ENCODE results near the gene NKX1-1.
A peak's percentile ranks its signal among the peaks of the same experiment; 100 is the strongest.

The NKX1-1 gene

GRCh38 chr4:1357356-1358248 is 48.6 kb downstream of the NKX1-1 start:
- Histone ChIP-seq H3K4me3 (ENCODE audit: low read depth, low read length) (no peak overlapping the region), H3K79me2 (no peaks in the 10 kb centered on the region), H3K27ac (no peak overlapping the region), H3K9me3 (ENCODE audit: control insufficient read depth, low read length) (no peaks in the 10 kb centered on the region), H3K36me3 (ENCODE audit: control insufficient read depth, insufficient read depth, low read length) (no peaks in the 10 kb centered on the region), H2AFZ (no peak overlapping the region), H3K4me1 (no peaks in the 10 kb centered on the region), H3K4me2 (ENCODE audit: low read length) (no peak overlapping the region), H3K9ac (no peak overlapping the region), H3K27me3 (ENCODE audit: control insufficient read depth, insufficient read depth, low read length) (no peaks in the 10 kb centered on the region)
- TF ChIP-seq CTCF (IDR thresholded peaks at IDR 0.05) = no peak

GRCh38 chr4:1356181-1356998 is 49.9 kb downstream of the NKX1-1 start:
- Histone ChIP-seq H3K79me2 (no peaks in the 10 kb centered on the region), H3K27ac (no peak overlapping the region), H3K4me2 (ENCODE audit: low read length) (no peak overlapping the region), H3K4me1 (no peaks in the 10 kb centered on the region), H3K9me3 (ENCODE audit: control insufficient read depth, low read length) (no peaks in the 10 kb centered on the region), H2AFZ (no peak overlapping the region), H3K4me3 (ENCODE audit: low read depth, low read length) (no peak overlapping the region), H3K9ac (no peak overlapping the region), H3K27me3 (ENCODE audit: control insufficient read depth, insufficient read depth, low read length) (no peaks in the 10 kb centered on the region), H3K36me3 (ENCODE audit: control insufficient read depth, insufficient read depth, low read length) (no peaks in the 10 kb centered on the region)
- TF ChIP-seq CTCF (IDR thresholded peaks at IDR 0.05) = peak; percentile 68

- Histone ChIP-seq H2AFZ (no peak overlapping the region), H3K4me2 (ENCODE audit: low read length) (no peak overlapping the region), H3K36me3 (ENCODE audit: control insufficient read depth, insufficient read depth, low read length) (no peaks in the 10 kb centered on the region), H3K27ac (no peak overlapping the region), H3K4me1 (no peaks in the 10 kb centered on the region), H3K79me2 (no peaks in the 10 kb centered on the region), H3K27me3 (ENCODE audit: control insufficient read depth, insufficient read depth, low read length) (no peaks in the 10 kb centered on the region), H3K9me3 (ENCODE audit: control insufficient read depth, low read length) (no peaks in the 10 kb centered on the region), H3K9ac (no peak overlapping the region), H3K4me3 (ENCODE audit: low read depth, low read length) (no peak overlapping the region)
- TF ChIP-seq CTCF (IDR thresholded peaks at IDR 0.05) = no peak
These were observed 50.9 kb downstream of the NKX1-1 start for GRCh38 chr4:1355378-1355777.

GRCh38 chr4:1354983-1355275 is 51.3 kb downstream of the NKX1-1 start:
- Histone ChIP-seq H3K9ac (no peak overlapping the region), H3K4me1 (no peaks in the 10 kb centered on the region), H3K4me3 (ENCODE audit: low read depth, low read length) (no peak overlapping the region), H3K27ac (no peak overlapping the region), H3K79me2 (no peaks in the 10 kb centered on the region), H3K36me3 (ENCODE audit: control insufficient read depth, insufficient read depth, low read length) (no peaks in the 10 kb centered on the region), H3K4me2 (ENCODE audit: low read length) (no peak overlapping the region), H3K9me3 (ENCODE audit: control insufficient read depth, low read length) (no peaks in the 10 kb centered on the region), H3K27me3 (ENCODE audit: control insufficient read depth, insufficient read depth, low read length) (no peaks in the 10 kb centered on the region), H2AFZ (no peak overlapping the region)
- TF ChIP-seq CTCF (IDR thresholded peaks at IDR 0.05) = no peak

All from parathyroid adenoma (tissue), 2 donors.